Measurements from ENCODE around the gene LGALS9.
"Not testable (repeated sequence)": the region's sequence is repeated elsewhere in the genome, so short reads cannot be mapped to it uniquely, and the experiment has no call there.

DNA sequence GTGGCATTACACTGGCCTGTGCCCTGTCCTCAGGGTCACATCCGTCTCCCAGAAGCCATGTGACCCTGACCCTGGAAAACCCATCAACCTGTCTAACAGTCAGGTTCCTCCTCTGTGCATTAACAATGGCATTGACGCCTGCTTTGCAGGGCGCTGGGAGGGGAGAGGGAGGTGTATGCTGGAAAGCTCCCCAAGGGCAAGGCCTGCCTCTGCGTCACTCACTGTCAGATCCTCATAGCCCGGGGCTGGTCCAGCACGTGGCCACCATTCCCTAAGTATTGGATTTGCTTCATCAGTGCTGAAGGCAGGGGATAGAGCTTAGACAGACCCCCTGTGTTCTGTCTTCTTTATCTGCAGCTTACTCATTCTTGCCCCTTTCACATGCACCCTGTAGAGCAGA, 35.3 kb downstream of the LGALS9 start:
- TF ChIP-seq, protein P1, sequence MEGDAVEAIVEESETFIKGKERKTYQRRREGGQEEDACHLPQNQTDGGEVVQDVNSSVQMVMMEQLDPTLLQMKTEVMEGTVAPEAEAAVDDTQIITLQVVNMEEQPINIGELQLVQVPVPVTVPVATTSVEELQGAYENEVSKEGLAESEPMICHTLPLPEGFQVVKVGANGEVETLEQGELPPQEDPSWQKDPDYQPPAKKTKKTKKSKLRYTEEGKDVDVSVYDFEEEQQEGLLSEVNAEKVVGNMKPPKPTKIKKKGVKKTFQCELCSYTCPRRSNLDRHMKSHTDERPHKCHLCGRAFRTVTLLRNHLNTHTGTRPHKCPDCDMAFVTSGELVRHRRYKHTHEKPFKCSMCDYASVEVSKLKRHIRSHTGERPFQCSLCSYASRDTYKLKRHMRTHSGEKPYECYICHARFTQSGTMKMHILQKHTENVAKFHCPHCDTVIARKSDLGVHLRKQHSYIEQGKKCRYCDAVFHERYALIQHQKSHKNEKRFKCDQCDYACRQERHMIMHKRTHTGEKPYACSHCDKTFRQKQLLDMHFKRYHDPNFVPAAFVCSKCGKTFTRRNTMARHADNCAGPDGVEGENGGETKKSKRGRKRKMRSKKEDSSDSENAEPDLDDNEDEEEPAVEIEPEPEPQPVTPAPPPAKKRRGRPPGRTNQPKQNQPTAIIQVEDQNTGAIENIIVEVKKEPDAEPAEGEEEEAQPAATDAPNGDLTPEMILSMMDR (IDR thresholded peaks at IDR 0.05; ENCODE audit: borderline replicate concordance, extremely low read depth, low read length, poor library complexity, severe bottlenecking), result not testable (repeated sequence)
- not testable (repeated sequence) for TF ChIP-seq EZH2 (IDR thresholded peaks at IDR 0.05; ENCODE audit: borderline replicate concordance, low read depth, low read length, severe bottlenecking)
